Lower leg skin (tissue), 3 donors: ENCODE measurements around the gene EYA2.

Experiments used
- CTCF ChIP-seq, 3 donors: fragments of 450-650 bp; IDR thresholded peaks; one replicate each; pipeline ENCODE4 v1.5.1; 2016; ENCODE audit warnings: antibody characterized with exemption in 3 of 3, mild to moderate bottlenecking in 3 of 3, moderate library complexity in 2 of 3
- POLR2A ChIP-seq, 2 donors: fragments of 450-650 bp; IDR thresholded peaks; one replicate each; pipeline ENCODE4 v1.6.1; 2016 to 2017; ENCODE audit warnings: antibody characterized with exemption in 2 of 2, mild to moderate bottlenecking in 1 of 2, moderate library complexity in 1 of 2

- TF ChIP-seq POLR2A (IDR thresholded peaks at IDR 0.05) (no peak), CTCF (IDR thresholded peaks at IDR 0.05) (no peak)
Observed at GRCh38 chr20:46914789-46915379, 20.2 kb downstream of the EYA2 start.
